ENCODE measurements around the gene RPUSD1. TPM values are rescaled to one million over a fixed set of nuclear protein-coding genes. Genes with fewer than 3 reads are reported as not detected.

RPUSD1 gene
- polyA plus RNA-seq, 2 of the 4 experiments (the other 2 are of a cell fraction), result 10.6 to 29.3 TPM

GRCh38 chr16:780296-780695 is 7.9 kb downstream of the RPUSD1 start:
- FAIRE-seq (no peak), ATAC-seq (no peak), DNase-seq (ENCODE audit: low read depth in 1 of 2, low spot score in 1 of 2) (no peak)
- Histone ChIP-seq H3K9me3 (no peaks in the 10 kb centered on the region), H3K4me3 (no peak overlapping the region), H3K4me2 (no peak overlapping the region), H3K4me1 (peaks cover 9% of the 10 kb centered on the region; the same call in 2 of the 3 replicates), H3K27ac (no peak overlapping the region)
- TF ChIP-seq RNF2 (IDR thresholded peaks at IDR 0.05; ENCODE audit: borderline replicate concordance, low read depth) (no peak), CBX2 (IDR thresholded peaks at IDR 0.05; ENCODE audit: borderline replicate concordance, low read depth) (no peak), ZSCAN20 (CRISPR knock-in tag; IDR thresholded peaks at IDR 0.05) (no peak), GATA3 (IDR thresholded peaks at IDR 0.05; ENCODE audit: borderline replicate concordance) (no peak), E2F6 (IDR thresholded peaks at IDR 0.05; ENCODE audit: borderline replicate concordance, low read depth) (no peak), SREBF2 (IDR thresholded peaks at IDR 0.05) (no peak), FOSL2 (IDR thresholded peaks at IDR 0.05) (no peak), FOSL2 (CRISPR knock-in tag; IDR thresholded peaks at IDR 0.05) (no peak), NFE2L2 (conservative IDR thresholded peaks at IDR 0.05; ENCODE audit: low read length) (no peak), CHD4 (IDR thresholded peaks at IDR 0.05; ENCODE audit: borderline replicate concordance) (no peak), ZFP36 (IDR thresholded peaks at IDR 0.05; ENCODE audit: borderline replicate concordance, partially characterized antibody) (no peak), HDAC2 (IDR thresholded peaks at IDR 0.05) (no peak), PHF8 (IDR thresholded peaks at IDR 0.05; ENCODE audit: borderline replicate concordance, low read depth) (no peak), HOXA7 (CRISPR knock-in tag; IDR thresholded peaks at IDR 0.05) (no peak), JUNB (IDR thresholded peaks at IDR 0.05) (no peak), HEYL (CRISPR knock-in tag; IDR thresholded peaks at IDR 0.05) (no peak), KDM1A (IDR thresholded peaks at IDR 0.05; ENCODE audit: low read depth) (no peak), RCOR1 (IDR thresholded peaks at IDR 0.05; ENCODE audit: low read depth, low read length) (no peak), RAD21 (conservative IDR thresholded peaks at IDR 0.05 in 1 of 2, IDR thresholded peaks at IDR 0.05 in 1 of 2) (no peak)
- TF ChIP-seq, protein P1, sequence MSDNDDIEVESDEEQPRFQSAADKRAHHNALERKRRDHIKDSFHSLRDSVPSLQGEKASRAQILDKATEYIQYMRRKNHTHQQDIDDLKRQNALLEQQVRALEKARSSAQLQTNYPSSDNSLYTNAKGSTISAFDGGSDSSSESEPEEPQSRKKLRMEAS (IDR thresholded peaks at IDR 0.05), result no peak
- CTCF ChIA-PET, result interaction anchor here (1.8 to 10.1 kb wide), 2 partner anchors 41 to 67 kb away, joined by 7 to 205 read pairs; partner anchors contain the start of gene CIAO3
- POLR2A ChIA-PET, result no interaction called here
- 79% methylated on average over 16 of the region's 16 CpGs for WGBS (ENCODE audit: missing lambda C conversion rate)

GRCh38 chr16:779561-779960 is 8.6 kb downstream of the RPUSD1 start:
- Histone ChIP-seq H3K4me2 (no peak overlapping the region), H3K9me3 (no peaks in the 10 kb centered on the region), H3K4me1 (peaks cover 9% of the 10 kb centered on the region; the same call in 1 of the 3 replicates), H3K27ac (no peak overlapping the region), H3K4me3 (no peak overlapping the region)
- FAIRE-seq, result no peak
- POLR2A ChIA-PET, result no interaction called here
- CTCF ChIA-PET, result interaction anchor here (1.6 to 10.1 kb wide), 3 partner anchors 8 to 67 kb away, joined by 4 to 205 read pairs (median 7); partner anchors contain the start of genes CHTF18, CIAO3 and RPUSD1
- no peak for ATAC-seq
- DNase-seq (ENCODE audit: low read depth in 1 of 2, low spot score in 1 of 2), result no peak
- whole genome bisulfite sequencing (ENCODE audit: missing lambda C conversion rate), result 61% methylated on average over 10 of the region's 13 CpGs
- TF ChIP-seq NPAS2 (CRISPR knock-in tag; IDR thresholded peaks at IDR 0.05; ENCODE audit: borderline replicate concordance), result no peak
- TF ChIP-seq RCOR1 (IDR thresholded peaks at IDR 0.05; ENCODE audit: low read depth, low read length), result no peak
- no peak for TF ChIP-seq SMC3 (IDR thresholded peaks at IDR 0.05)
- no peak for TF ChIP-seq HOXA7 (CRISPR knock-in tag; IDR thresholded peaks at IDR 0.05)
- TF ChIP-seq MYC (IDR thresholded peaks at IDR 0.05; ENCODE audit: borderline replicate concordance, low read length), result no peak
- TF ChIP-seq MAFK (IDR thresholded peaks at IDR 0.05; ENCODE audit: partially characterized antibody), result no peak
- TF ChIP-seq, protein P2, sequence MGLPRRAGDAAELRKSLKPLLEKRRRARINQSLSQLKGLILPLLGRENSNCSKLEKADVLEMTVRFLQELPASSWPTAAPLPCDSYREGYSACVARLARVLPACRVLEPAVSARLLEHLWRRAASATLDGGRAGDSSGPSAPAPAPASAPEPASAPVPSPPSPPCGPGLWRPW (IDR thresholded peaks at IDR 0.05), result no peak
- no peak for TF ChIP-seq RARB (CRISPR knock-in tag; IDR thresholded peaks at IDR 0.05)
- TF ChIP-seq ZC3H11A (IDR thresholded peaks at IDR 0.05), result no peak
